HPDE6-E6E7 (cell line): ENCODE data around the gene GALNT9.
"Not testable (repeated sequence)": the region's sequence is repeated elsewhere in the genome, so short reads cannot be mapped to it uniquely, and the experiment has no call there.

Experiments used
- DNase-seq: peaks from one replicate; pipeline ENCODE4 v3.0.0; 2011; ENCODE audit warnings: missing footprints; ENCODE audit errors: extremely low spot score

GALNT9 gene

GRCh38 chr12:132265056-132265800 is 64.2 kb downstream of the GALNT9 start:
- no peak for DNase-seq

- DNase-seq, result no peak
Measured at GRCh38 chr12:132264086-132265010, 65.0 kb downstream of the GALNT9 start.

GRCh38 chr12:132263451-132264049 is 65.8 kb downstream of the GALNT9 start:
- no peak for DNase-seq

GRCh38 chr12:132263061-132263360 is 66.4 kb downstream of the GALNT9 start:
- no peak for DNase-seq

- no peak for DNase-seq
Measured at GRCh38 chr12:132262256-132263060, 66.9 kb downstream of the GALNT9 start.

GRCh38 chr12:132261328-132262138 is 67.9 kb downstream of the GALNT9 start:
- DNase-seq, result no peak

- DNase-seq, result no peak
Measured at GRCh38 chr12:132260721-132261120, 68.7 kb downstream of the GALNT9 start.

GRCh38 chr12:132259872-132260695 is 69.3 kb downstream of the GALNT9 start:
- no peak for DNase-seq

GRCh38 chr12:132259364-132259871 is 70.0 kb downstream of the GALNT9 start:
- no peak for DNase-seq

GRCh38 chr12:132258543-132258942 is 70.8 kb downstream of the GALNT9 start:
- no peak for DNase-seq

GRCh38 chr12:132257955-132258490 is 71.4 kb downstream of the GALNT9 start:
- DNase-seq, result no peak

- no peak for DNase-seq
Measured at GRCh38 chr12:132257206-132257954, 72.0 kb downstream of the GALNT9 start.

GRCh38 chr12:132256646-132257045 is 72.7 kb downstream of the GALNT9 start:
- no peak for DNase-seq

- no peak for DNase-seq
Measured at GRCh38 chr12:132255642-132256041, 73.7 kb downstream of the GALNT9 start.

GRCh38 chr12:132253698-132254480 is 75.5 kb downstream of the GALNT9 start:
- DNase-seq, result no peak

- DNase-seq, result not testable (repeated sequence)
Measured at GRCh38 chr12:132252981-132253380, 76.4 kb downstream of the GALNT9 start.

GRCh38 chr12:132251741-132252490 is 77.5 kb downstream of the GALNT9 start:
- DNase-seq, result no peak
